ENCODE data around the gene LMNA.

Gene LMNA

GRCh38 chr1:156104065-156104810, 10.3 kb upstream of the LMNA start:
- TF ChIP-seq TCF12 (IDR thresholded peaks at IDR 0.05; ENCODE audit: low read depth): no peak
- TF ChIP-seq YY1 (IDR thresholded peaks at IDR 0.05; ENCODE audit: low read depth): no peak
- peak; percentile 88 for TF ChIP-seq NFIC (IDR thresholded peaks at IDR 0.05)

DNA sequence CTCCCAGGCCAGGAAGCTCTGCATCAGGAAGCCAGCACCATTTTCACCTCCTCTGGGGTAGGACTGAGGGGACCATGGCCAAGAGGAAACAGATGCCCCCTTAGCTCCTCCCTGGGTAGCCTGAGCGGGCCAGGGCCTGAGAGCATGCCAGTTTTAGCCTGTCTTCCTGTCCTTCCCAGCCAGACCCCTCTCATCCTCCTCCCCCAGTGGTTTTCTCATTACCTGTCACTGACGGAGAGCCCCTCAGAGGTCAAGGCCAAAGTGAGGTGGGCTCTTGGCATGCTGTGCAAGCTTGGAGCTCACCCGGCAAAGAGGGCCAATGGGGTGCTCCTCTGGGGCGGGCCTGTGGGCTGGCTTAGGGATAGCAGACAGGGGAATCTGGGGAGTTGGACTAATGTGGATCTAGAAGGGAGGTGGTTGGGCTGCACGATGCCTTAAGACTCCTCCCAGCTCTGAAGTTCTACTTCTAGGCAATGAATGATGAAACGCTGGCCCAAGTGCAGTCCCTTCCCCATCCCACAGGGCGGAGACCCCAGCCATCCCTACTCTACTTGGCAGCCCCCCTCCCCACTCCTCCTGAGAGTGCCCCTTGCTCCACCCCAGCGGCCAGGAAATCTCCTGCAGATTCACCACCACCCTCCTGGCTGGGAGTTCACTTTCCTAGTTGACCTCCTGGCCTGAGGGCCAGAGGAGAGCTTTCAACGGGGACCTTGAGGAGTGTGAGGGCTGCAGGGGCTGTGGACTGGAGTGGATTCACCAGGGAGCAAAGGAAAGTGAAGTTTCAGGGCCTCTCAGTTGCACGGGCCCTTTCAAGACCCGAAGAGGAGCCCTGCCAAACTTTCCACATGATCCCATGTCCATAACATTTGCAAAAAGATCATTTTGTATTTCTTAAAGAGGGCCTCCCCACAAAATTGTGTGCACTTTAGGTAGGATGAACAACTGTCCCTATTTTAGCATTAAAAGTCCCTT, 9.4 kb upstream of the LMNA start:
- TF ChIP-seq YY1 (IDR thresholded peaks at IDR 0.05; ENCODE audit: low read depth) (no peak), RAD21 (IDR thresholded peaks at IDR 0.05; ENCODE audit: low read depth) (no peak), NFIC (IDR thresholded peaks at IDR 0.05) (no peak), REST (IDR thresholded peaks at IDR 0.05; ENCODE audit: low read depth) (no peak), CEBPB (IDR thresholded peaks at IDR 0.05) (no peak), CREB1 (IDR thresholded peaks at IDR 0.05; ENCODE audit: low read depth) (no peak), TCF12 (IDR thresholded peaks at IDR 0.05; ENCODE audit: low read depth) (no peak), FOXM1 (IDR thresholded peaks at IDR 0.05; ENCODE audit: borderline replicate concordance, low read depth) (no peak), TEAD4 (IDR thresholded peaks at IDR 0.05) (no peak), EP300 (IDR thresholded peaks at IDR 0.05; ENCODE audit: borderline replicate concordance) (no peak), ZBTB7A (IDR thresholded peaks at IDR 0.05; ENCODE audit: low read depth) (no peak), EGR1 (IDR thresholded peaks at IDR 0.05) (no peak), TAF1 (IDR thresholded peaks at IDR 0.05; ENCODE audit: low read depth) (no peak)
- TF ChIP-seq, protein P1, sequence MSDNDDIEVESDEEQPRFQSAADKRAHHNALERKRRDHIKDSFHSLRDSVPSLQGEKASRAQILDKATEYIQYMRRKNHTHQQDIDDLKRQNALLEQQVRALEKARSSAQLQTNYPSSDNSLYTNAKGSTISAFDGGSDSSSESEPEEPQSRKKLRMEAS (IDR thresholded peaks at IDR 0.05): no peak
- TF ChIP-seq, protein P2, sequence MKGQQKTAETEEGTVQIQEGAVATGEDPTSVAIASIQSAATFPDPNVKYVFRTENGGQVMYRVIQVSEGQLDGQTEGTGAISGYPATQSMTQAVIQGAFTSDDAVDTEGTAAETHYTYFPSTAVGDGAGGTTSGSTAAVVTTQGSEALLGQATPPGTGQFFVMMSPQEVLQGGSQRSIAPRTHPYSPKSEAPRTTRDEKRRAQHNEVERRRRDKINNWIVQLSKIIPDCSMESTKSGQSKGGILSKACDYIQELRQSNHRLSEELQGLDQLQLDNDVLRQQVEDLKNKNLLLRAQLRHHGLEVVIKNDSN (IDR thresholded peaks at IDR 0.05): no peak

DNA sequence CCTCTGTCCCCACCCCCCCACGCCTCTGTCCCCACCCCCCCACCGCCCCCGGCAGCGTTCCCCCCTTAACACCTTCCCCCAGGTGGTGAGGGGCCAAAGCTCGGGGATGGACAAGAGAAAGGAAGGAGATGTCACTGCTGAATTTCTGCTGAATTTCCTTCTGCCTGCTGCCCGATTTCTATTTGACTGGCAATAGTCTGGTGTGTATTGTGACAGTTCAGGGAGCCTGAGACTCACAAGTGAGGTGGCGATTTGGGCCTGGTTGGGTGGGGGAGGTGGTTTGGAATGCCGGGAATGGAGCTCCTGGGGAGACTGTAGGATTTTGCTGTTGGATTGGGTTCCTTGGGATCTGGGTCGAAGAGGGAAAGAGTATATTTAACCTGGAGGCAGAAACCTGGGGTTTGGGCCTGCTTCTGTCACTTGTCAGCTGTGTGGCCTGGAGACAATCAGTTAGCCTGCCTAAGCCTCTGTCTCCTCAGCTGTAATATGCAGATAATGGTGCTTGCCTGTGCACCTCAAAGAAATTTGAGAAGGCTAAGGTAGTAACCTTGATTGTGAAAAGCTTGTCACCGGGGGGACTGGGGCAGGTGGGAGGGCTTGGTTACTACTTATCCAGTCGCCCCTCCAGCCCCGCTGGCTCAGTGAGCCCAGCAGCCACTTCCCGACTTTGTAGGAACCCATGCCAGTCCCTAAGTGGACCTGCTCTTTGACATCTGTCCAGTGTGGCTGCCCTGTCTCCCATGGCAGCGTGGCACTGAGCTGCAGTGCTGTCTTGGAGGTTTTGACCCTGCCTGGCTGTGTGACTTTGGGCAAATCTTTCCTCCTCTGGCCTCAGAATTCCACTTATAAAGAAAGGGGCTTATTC, 7.7 kb upstream of the LMNA start:
- TF ChIP-seq YY1 (IDR thresholded peaks at IDR 0.05; ENCODE audit: low read depth) (no peak), ZBTB7A (IDR thresholded peaks at IDR 0.05; ENCODE audit: low read depth) (peak; percentile 44; the same call in 1 of the 2 replicates), CREB1 (IDR thresholded peaks at IDR 0.05; ENCODE audit: low read depth) (no peak), TEAD4 (IDR thresholded peaks at IDR 0.05) (peak; percentile 87), REST (IDR thresholded peaks at IDR 0.05; ENCODE audit: low read depth) (no peak), CEBPB (IDR thresholded peaks at IDR 0.05) (no peak), FOXM1 (IDR thresholded peaks at IDR 0.05; ENCODE audit: borderline replicate concordance, low read depth) (no peak), EP300 (IDR thresholded peaks at IDR 0.05; ENCODE audit: borderline replicate concordance) (no peak), NFIC (IDR thresholded peaks at IDR 0.05) (no peak), RAD21 (IDR thresholded peaks at IDR 0.05; ENCODE audit: low read depth) (no peak)
- TF ChIP-seq, protein P1 (IDR thresholded peaks at IDR 0.05): no peak
- TF ChIP-seq, protein P2 (IDR thresholded peaks at IDR 0.05): no peak

GRCh38 chr1:156108057-156108456, 6.5 kb upstream of the LMNA start:
- TF ChIP-seq, protein P2 (IDR thresholded peaks at IDR 0.05): no peak
- TF ChIP-seq EP300 (IDR thresholded peaks at IDR 0.05; ENCODE audit: borderline replicate concordance) (no peak), CEBPB (IDR thresholded peaks at IDR 0.05) (no peak), RAD21 (IDR thresholded peaks at IDR 0.05; ENCODE audit: low read depth) (no peak), FOXM1 (IDR thresholded peaks at IDR 0.05; ENCODE audit: borderline replicate concordance, low read depth) (no peak), TCF12 (IDR thresholded peaks at IDR 0.05; ENCODE audit: low read depth) (no peak), REST (IDR thresholded peaks at IDR 0.05; ENCODE audit: low read depth) (no peak), TEAD4 (IDR thresholded peaks at IDR 0.05) (no peak), TAF1 (IDR thresholded peaks at IDR 0.05; ENCODE audit: low read depth) (no peak), YY1 (IDR thresholded peaks at IDR 0.05; ENCODE audit: low read depth) (no peak), ZBTB7A (IDR thresholded peaks at IDR 0.05; ENCODE audit: low read depth) (no peak), EGR1 (IDR thresholded peaks at IDR 0.05) (no peak), CREB1 (IDR thresholded peaks at IDR 0.05; ENCODE audit: low read depth) (no peak), NFIC (IDR thresholded peaks at IDR 0.05) (no peak)
- TF ChIP-seq, protein P1 (IDR thresholded peaks at IDR 0.05): no peak

All from Ishikawa (cell line).